Psoas muscle (tissue), 8 donors: ENCODE data around the gene ZNF107. TPM values are rescaled to one million over a fixed set of nuclear protein-coding genes. Genes with fewer than 3 reads are reported as not detected.
A peak's percentile ranks its signal among the peaks of the same experiment; 100 is the strongest.

Experiments used
- ATAC-seq, 4 donors: fragments of 200-7000 bp; cut with Tn5 transposase; one replicate each; pipeline ENCODE4 v1.9.1; 2020; ENCODE audit warnings: moderate library complexity in 3 of 4, mild to moderate bottlenecking in 2 of 4
- DNase-seq, 2 donors: peaks; one replicate each; pipeline ENCODE4 v3.0.0-alpha.2; 2020
- H3K27ac ChIP-seq: fragments of 200-600 bp; one replicate; pipeline ENCODE4 v1.8.0; 2022
- H3K27me3 ChIP-seq, 3 donors: fragments of 200-600 bp in 1 of 3; one replicate each; pipeline versions ENCODE4 v1.6.1 to v1.8.0; 2013 to 2022; ENCODE audit warnings: low read length in 2 of 3, mild to moderate bottlenecking in 2 of 3, moderate library complexity in 1 of 3; ENCODE audit not compliant: insufficient read depth in 3 of 3
- H3K36me3 ChIP-seq, 2 donors: fragments of 200-600 bp in 1 of 2; one replicate each; pipeline versions ENCODE4 v1.6.1 to v1.8.0; 2013 to 2022; ENCODE audit warnings: low read depth in 1 of 2, mild to moderate bottlenecking in 1 of 2, moderate library complexity in 1 of 2; ENCODE audit not compliant: insufficient read depth in 1 of 2
- H3K4me1 ChIP-seq: fragments of 200-600 bp; one replicate; pipeline ENCODE4 v1.8.0; 2022
- H3K4me3 ChIP-seq: fragments of 200-600 bp; one replicate; pipeline ENCODE4 v1.8.0; 2022; ENCODE audit warnings: mild to moderate bottlenecking
- H3K9me3 ChIP-seq: fragments of 200-600 bp; one replicate; pipeline ENCODE4 v1.8.0; 2022
- WGBS, 3 donors: extraction: QIAGEN DNeasy Blood & Tissue Kit; methylation state at CpG; one replicate each; pipeline versions ENCODE4 v1.1.6 to v1.1.7; 2013; 5-methylcytosine and 5-hydroxymethylcytosine counted together
- intact Hi-C, 2 donors: fragments of 100-400 bp; cut with DNase I; formaldehyde crosslinking; loops; one replicate each; pipeline versions ENCODE4 v1.11.0 to v1.14.2; 2022
- long read RNA-seq, 2 donors: library from polyadenylated mRNA; unstranded; transcript quantifications; one replicate each; pipeline ENCODE4 v2.0.0, GENCODE V29; 2021
- polyA plus RNA-seq, 3 donors: library from polyadenylated mRNA; stranded (reverse); fragments of 200-250 nt; gene quantifications; one replicate each; pipeline ENCODE4 v1.2.3, GENCODE V29; 2013
- total RNA-seq, 4 donors: library from RNA; stranded (reverse); fragmentation: NEBNext Ultra II Directional in 2 of 4; extraction: Animal tissue kit (Norgen Biotek cat#: 25700) in 2 of 4; gene quantifications; one replicate each; pipeline versions ENCODE4 v1.2.1 to v1.2.4, GENCODE V29; 2021 to 2023
- TF ChIP-seq, protein P1 (sequence below): fragments of 200-600 bp; IDR thresholded peaks from one replicate; pipeline ENCODE4 v1.8.0; 2022; ENCODE audit warnings: antibody characterized with exemption
- donor health status: healthy with polysubstance abuse.
- donor health status: DM: no; HTN: no; CAD: no; lungs with moderate emphysema.
- donor health status: Bipolar disorder and iron deficiency.
- donor health status: healthy.
- donor health status: DM: yes; HTN: yes; CAD: no.
- donor health status: DM: no; HTN: no; CAD: no.
- donor health status: DM: no; HTN: no; CAD: no.
- donor health status: DM: yes; HTN: yes; CAD: no.

Gene ZNF107
- total RNA-seq (1 to 10 TPM in 3 of 4 donors, under 1 TPM in 1; 0.91 to 1.4 (median 1.2) TPM), polyA plus RNA-seq (1 to 10 TPM in 1 of 3 donors, under 1 TPM in 2; 0.38 to 1.4 (median 0.41) TPM)
- long read RNA-seq, donor 1, result 0 reads
- long read RNA-seq, donor 2, partial matches to known transcripts, result 0 of 1 reads
- long read RNA-seq, donor 2, other reads (novel, unspliced or antisense), result 1 of 1 reads

DNA sequence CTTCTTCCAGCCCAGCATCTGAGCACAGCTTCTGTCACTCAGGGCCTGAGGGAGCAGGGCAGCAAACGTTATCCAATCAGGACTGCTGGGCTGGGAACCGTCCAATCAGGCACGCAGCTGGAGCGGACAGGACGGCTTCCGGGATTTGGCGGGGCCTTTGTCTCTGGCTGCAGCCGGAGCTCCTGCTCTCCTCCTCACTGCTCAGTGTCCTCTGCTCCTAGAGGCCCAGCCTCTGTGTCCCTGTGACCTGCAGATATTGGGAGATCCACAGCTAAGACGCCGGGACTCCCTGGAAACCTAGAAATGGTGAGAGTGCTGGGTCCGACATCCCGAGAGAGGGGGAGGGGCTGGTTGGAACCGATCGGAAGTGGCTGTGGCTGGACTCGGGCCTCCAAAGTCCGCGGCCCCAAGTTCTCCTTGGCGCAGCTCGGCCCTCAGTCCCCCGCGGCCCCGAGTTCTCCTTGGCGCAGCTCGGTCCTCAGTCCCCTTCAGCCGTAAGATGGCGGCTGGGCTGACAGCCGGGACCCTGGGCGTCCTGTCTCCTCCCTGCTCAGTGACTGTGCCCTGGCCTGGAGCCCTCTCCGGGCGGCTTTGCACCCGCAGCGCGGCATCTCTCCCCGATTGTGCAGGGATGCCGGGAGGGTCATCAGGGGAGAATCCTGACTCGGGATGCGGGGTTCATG lies at the start of gene ZNF107:
Gene ZNF107 (plus strand): TSS at position 154 of the 683 bp plus-strand sequence. CDS start 150 bp downstream, at position 304.
- peak; percentile 100 for ATAC-seq

DNA sequence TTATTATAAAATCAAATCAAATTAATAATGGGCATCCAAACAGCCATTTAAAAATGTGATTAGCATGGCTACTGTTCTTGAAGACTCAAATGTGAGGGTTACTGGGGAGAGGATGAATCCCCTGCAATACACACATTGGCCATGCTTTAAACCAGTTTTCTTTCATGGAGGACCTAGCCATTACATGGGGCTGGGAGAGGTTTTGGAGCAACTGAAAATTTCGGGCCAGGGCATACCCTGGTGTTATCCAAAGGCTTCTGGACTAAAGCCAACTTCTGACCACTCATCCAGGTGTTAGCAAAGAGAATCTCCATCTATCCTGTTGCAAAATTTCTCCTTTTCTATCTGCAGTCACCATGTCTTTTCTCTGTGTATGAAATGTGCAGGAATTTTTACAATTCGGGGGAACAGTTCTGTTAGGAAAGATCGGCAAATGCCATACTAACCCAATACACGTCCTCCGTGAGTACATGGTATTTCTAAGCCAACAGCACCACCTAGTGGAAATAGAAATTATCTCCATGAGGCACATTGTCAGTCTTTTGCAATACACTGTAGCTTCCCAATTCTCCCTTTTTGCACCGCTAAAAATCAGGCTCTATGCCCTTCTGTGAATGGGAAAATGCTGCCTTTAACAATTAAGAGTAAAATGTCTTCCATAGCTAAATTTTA lies 47.0 kb upstream of the ZNF107 start:
- Histone ChIP-seq H3K4me3 (no peak overlapping the region), H3K36me3 (no peaks in the 10 kb centered on the region), H3K27me3 (no peaks in the 10 kb centered on the region), H3K4me1 (no peaks in the 10 kb centered on the region), H3K9me3 (peaks cover 3% of the 10 kb centered on the region), H3K27ac (no peak overlapping the region)
- WGBS, 3 donors, result 17 to 30% (median 20%) methylated on average over 6 of the region's 6 CpGs
- intact Hi-C loops, result loop anchor here in 1 of 2 donors (2.0 to 10.0 kb wide), 2 partner anchors 304 to 436 kb away; partner anchors contain the start of gene ZNF736
- ATAC-seq, result peak; percentile 59 to 81 (median 64)
- TF ChIP-seq, protein P1, sequence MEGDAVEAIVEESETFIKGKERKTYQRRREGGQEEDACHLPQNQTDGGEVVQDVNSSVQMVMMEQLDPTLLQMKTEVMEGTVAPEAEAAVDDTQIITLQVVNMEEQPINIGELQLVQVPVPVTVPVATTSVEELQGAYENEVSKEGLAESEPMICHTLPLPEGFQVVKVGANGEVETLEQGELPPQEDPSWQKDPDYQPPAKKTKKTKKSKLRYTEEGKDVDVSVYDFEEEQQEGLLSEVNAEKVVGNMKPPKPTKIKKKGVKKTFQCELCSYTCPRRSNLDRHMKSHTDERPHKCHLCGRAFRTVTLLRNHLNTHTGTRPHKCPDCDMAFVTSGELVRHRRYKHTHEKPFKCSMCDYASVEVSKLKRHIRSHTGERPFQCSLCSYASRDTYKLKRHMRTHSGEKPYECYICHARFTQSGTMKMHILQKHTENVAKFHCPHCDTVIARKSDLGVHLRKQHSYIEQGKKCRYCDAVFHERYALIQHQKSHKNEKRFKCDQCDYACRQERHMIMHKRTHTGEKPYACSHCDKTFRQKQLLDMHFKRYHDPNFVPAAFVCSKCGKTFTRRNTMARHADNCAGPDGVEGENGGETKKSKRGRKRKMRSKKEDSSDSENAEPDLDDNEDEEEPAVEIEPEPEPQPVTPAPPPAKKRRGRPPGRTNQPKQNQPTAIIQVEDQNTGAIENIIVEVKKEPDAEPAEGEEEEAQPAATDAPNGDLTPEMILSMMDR, result peak; percentile 75
- no peak for DNase-seq

More for the DNA sequence above, at the start of gene ZNF107:
- Histone ChIP-seq H3K4me1 (peaks cover 11% of the 10 kb centered on the region), H3K4me3 (peak within 1 kb of the TSS; percentile 89), H3K9me3 (no peaks in the 10 kb centered on the region), H3K27ac (peak within 1 kb of the TSS; percentile 72), H3K27me3 (no peaks in the 10 kb centered on the region), H3K36me3 (peaks cover 0 to 3% of the 10 kb centered on the region in 2 donors)
- 0 to 1% (median 0%) methylated on average over 34 to 37 of the region's 37 CpGs for WGBS, 3 donors
- TF ChIP-seq, protein P1, result no peak
- intact Hi-C loops, result no loop called here
- peak; percentile 93 to 95 for DNase-seq

DNA sequence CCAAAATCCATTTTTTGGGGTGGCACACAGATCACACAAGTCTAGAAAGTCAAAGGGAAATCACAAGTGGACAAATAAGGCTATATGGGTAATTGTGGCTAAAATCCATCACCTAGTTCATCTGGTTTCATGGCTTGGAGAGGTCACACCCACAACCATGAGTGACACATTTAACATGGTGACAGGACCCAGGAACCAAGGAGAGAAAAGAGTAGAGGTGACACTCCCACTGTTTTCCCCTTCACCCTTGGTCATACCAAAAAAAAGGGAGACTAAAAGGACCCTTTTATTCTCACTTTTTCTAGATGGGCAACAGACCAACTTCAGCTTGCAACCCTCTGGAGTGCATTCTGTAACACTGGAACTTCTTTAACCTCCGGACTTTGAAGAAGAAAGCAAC lies 46.2 kb upstream of the ZNF107 start:
- 84 to 89% (median 88%) methylated on average over 1 of the region's 1 CpG for WGBS, 3 donors
- no peak for ATAC-seq

DNA sequence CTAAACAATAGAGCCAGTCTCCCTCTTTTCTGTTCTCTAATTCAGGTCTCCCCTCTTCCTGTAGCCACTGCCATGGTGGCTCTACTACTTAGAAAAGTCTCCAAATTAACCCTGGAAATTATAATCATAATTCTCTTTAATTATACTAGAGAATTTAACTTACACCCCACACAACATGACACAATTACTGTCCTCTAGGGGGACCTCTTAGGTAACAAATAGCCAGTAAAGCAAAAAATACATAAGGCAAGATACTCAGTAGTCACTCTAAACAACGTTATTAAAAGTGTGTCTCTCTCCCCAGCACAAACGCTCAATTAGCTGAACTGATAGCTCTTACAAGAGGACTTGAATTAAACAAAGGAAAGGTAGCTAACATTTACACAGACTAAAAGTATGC lies 44.3 kb upstream of the ZNF107 start:
- no peaks in the 10 kb centered on the region for H3K36me3 ChIP-seq
- WGBS, 3 donors, result 68 to 81% (median 75%) methylated on average over 2 of the region's 2 CpGs
- TF ChIP-seq, protein P1, result no peak
- no peak overlapping the region for H3K4me3 ChIP-seq
- H3K27me3 ChIP-seq, result no peaks in the 10 kb centered on the region
- intact Hi-C loops, result loop anchor here in 1 of 2 donors (5.0 kb wide), 1 partner anchor 439 kb away; no protein-coding TSS in a partner anchor
- H3K27ac ChIP-seq, result no peak overlapping the region
- no peak for DNase-seq
- H3K4me1 ChIP-seq, result no peaks in the 10 kb centered on the region
- H3K9me3 ChIP-seq, result peaks cover 3% of the 10 kb centered on the region
- ATAC-seq, result no peak

More for the DNA sequence above, 46.2 kb upstream of the ZNF107 start:
- Histone ChIP-seq H3K4me1 (no peaks in the 10 kb centered on the region), H3K36me3 (no peaks in the 10 kb centered on the region), H3K9me3 (peaks cover 3% of the 10 kb centered on the region), H3K27ac (no peak overlapping the region), H3K4me3 (no peak overlapping the region), H3K27me3 (no peaks in the 10 kb centered on the region)
- TF ChIP-seq, protein P1, result no peak
- intact Hi-C loops, result loop anchor here (2.0 to 10.0 kb wide), 3 partner anchors 305 to 437 kb away; partner anchors contain the start of gene ZNF736 (in 1 of the 2)
- no peak for DNase-seq
